ENCODE data around the gene CD151.
A peak's percentile ranks its signal among the peaks of the same experiment; 100 is the strongest.

Gene CD151

GRCh38 chr11:837189-837989 lies 4.6 kb downstream of the CD151 start:
- no peak; the same call in 1 of the 2 replicates for TF ChIP-seq POLR2AphosphoS5 (IDR thresholded peaks at IDR 0.05; ENCODE audit: low read depth, low read length)
- TF ChIP-seq REST (IDR thresholded peaks at IDR 0.05; ENCODE audit: insufficient read depth in 1 of 2, low read depth in 2 of 2, low read length in 2 of 2): no peak

- TF ChIP-seq SIN3A (IDR thresholded peaks at IDR 0.05; ENCODE audit: borderline replicate concordance, insufficient read depth, low read length): no peak
- peak; percentile 17 for TF ChIP-seq POLR2AphosphoS5 (IDR thresholded peaks at IDR 0.05; ENCODE audit: low read depth, low read length)
- no peak for TF ChIP-seq TAF1 (IDR thresholded peaks at IDR 0.05; ENCODE audit: borderline replicate concordance, insufficient read depth, low read length)
These were observed 5.2 kb downstream of the CD151 start for GRCh38 chr11:837990-838307.

GRCh38 chr11:838441-839279 lies 5.9 kb downstream of the CD151 start:
- TF ChIP-seq SIN3A (IDR thresholded peaks at IDR 0.05; ENCODE audit: borderline replicate concordance, insufficient read depth, low read length): peak; percentile 14; the same call in 1 of the 2 replicates
- no peak; the same call in 1 of the 2 replicates for TF ChIP-seq TAF1 (IDR thresholded peaks at IDR 0.05; ENCODE audit: borderline replicate concordance, insufficient read depth, low read length)

DNA sequence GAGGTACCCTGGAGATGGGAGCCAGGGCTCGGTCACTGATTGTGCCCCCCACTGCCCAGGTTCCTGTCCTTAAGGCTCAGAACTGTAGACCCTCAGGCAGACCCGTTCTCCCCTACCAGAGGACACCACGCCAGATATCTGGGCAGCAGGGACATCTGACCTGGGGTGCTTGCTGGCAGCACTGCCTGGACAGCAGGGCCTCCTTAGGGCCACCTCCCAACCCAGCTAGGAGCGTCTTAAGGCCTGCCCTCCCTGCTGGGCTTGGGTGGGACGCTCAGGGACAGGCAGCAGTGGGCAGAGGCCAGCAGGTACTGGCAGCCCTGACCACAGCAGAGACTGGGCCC lies 6.5 kb downstream of the CD151 start:
- TF ChIP-seq SIN3A (IDR thresholded peaks at IDR 0.05; ENCODE audit: borderline replicate concordance, insufficient read depth, low read length) (no peak), FOXP2 (optimal IDR thresholded peaks at IDR 0.05; ENCODE audit: borderline replicate concordance, extremely low read depth, extremely low read length, insufficient read depth) (no peak), POLR2AphosphoS5 (IDR thresholded peaks at IDR 0.05; ENCODE audit: low read depth, low read length) (peak; percentile 57; the same call in 1 of the 2 replicates)

GRCh38 chr11:839875-840617 lies 7.3 kb downstream of the CD151 start:
- TF ChIP-seq POLR2AphosphoS5 (IDR thresholded peaks at IDR 0.05; ENCODE audit: low read depth, low read length) (0 out of 2 replicates have a peak, but pooled peaks have one; percentile 29), TAF1 (IDR thresholded peaks at IDR 0.05; ENCODE audit: borderline replicate concordance, insufficient read depth, low read length) (no peak), SIN3A (IDR thresholded peaks at IDR 0.05; ENCODE audit: borderline replicate concordance, insufficient read depth, low read length) (peak; percentile 38; the same call in 1 of the 2 replicates)

GRCh38 chr11:841981-842369 lies 9.2 kb downstream of the CD151 start:
- TF ChIP-seq REST (IDR thresholded peaks at IDR 0.05; ENCODE audit: insufficient read depth in 1 of 2, low read depth in 2 of 2, low read length in 2 of 2): no peak
- TF ChIP-seq SIN3A (IDR thresholded peaks at IDR 0.05; ENCODE audit: borderline replicate concordance, insufficient read depth, low read length): peak; percentile 56; the same call in 1 of the 2 replicates

DNA sequence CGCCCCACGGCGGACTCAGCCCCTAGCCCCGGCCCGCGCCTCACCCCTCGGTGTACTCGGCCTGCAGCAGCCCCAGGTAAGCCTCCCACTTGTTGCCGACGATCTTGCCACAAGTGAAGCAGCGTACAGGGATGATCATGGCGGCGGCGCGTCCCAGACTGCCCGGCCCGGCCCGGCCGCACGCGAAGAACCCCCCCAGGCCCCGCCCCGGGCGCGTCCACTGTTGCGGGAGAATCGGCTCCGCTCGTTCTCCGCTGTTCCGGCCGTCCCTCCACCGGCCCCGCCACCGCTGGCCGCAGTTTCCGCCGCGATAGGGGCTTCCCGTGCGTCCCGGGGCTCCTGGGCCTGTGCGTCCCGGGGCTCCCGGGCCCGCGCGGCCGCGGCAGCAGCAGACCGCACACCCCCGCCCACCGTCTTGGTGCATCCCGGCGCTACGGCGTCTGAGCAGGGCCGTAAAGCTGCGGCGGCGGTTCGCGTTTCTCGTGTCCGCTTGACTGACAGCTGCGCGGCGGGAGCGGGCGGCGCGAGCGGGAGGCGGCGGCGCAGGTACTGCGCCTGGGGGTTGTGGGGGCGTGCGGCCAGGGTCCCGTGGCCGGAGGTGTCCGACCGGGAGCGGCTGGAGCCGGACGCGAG lies 9.7 kb downstream of the CD151 start, which contains the start of the genes POLR2L and TSPAN4:
POLR2L (minus strand) TSS at position 160 of the 633 bp plus-strand sequence; CDS start at position 139, 21 bp downstream.
TSPAN4 (plus strand) TSS at position 483 of the 633 bp plus-strand sequence. CDS start 7,453 bp downstream, outside the sequence.
- 0 out of 4 replicates have a peak, but pooled peaks of 1 of the 2 experiments have one; percentile 19 for TF ChIP-seq REST (IDR thresholded peaks at IDR 0.05; ENCODE audit: insufficient read depth in 1 of 2, low read depth in 2 of 2, low read length in 2 of 2)
- peak; percentile 97; the same call in 1 of the 2 replicates for TF ChIP-seq SIN3A (IDR thresholded peaks at IDR 0.05; ENCODE audit: borderline replicate concordance, insufficient read depth, low read length)
- peak; percentile 99 for TF ChIP-seq POLR2AphosphoS5 (IDR thresholded peaks at IDR 0.05; ENCODE audit: low read depth, low read length)
- TF ChIP-seq TAF1 (IDR thresholded peaks at IDR 0.05; ENCODE audit: borderline replicate concordance, insufficient read depth, low read length): peak; percentile 88; the same call in 1 of the 2 replicates
- TF ChIP-seq FOXP2 (optimal IDR thresholded peaks at IDR 0.05; ENCODE audit: borderline replicate concordance, extremely low read depth, extremely low read length, insufficient read depth): no peak

Measured in PFSK-1 (cell line).